GM21390 (cell line): ENCODE measurements around the gene CTAG2.
"Not testable (repeated sequence)": the region's sequence is repeated elsewhere in the genome, so short reads cannot be mapped to it uniquely, and the experiment has no call there.

ENCODE experiments used
- ATAC-seq: cut with Tn5 transposase; IDR thresholded peaks from one replicate; pipeline ENCODE4 v1.9.1; 2021; ENCODE audit not compliant: unreplicated experiment

Gene CTAG2

DNA sequence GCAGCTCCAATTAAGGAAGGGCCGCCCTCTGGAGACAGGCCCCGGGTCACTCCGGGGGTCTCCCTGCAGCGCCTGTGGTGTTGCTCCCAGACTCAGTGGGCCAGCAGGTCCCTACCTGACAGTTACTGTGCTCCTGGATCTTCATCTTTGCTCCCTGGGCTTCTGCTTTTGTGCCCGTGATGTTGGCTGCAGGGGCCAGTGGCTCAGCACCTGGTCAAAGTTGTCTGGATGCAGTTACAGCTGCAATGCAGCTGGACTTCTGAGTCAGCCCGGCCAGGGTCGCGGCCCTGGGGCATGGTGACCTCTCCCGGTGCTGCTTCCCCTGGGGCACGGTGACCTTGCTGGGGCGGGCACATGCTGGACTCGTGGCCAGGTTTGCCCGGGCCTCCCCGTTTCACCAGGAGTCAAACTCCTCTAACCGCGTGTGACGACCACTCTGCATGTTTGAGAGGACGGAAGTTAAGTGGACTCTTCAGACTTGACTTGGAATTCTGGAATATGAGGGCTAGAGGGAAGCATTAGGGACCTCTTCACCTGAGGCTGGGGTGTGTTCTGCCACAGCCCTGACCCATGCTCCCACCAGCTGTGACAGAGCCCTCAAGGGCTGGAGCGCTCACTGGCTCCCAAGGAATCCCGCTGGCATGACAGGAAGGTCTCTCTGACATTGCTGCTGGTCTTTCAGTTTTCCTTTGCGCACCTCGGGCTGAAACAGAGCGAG, 3.7 kb downstream of the CTAG2 start:
- no peak for ATAC-seq

DNA sequence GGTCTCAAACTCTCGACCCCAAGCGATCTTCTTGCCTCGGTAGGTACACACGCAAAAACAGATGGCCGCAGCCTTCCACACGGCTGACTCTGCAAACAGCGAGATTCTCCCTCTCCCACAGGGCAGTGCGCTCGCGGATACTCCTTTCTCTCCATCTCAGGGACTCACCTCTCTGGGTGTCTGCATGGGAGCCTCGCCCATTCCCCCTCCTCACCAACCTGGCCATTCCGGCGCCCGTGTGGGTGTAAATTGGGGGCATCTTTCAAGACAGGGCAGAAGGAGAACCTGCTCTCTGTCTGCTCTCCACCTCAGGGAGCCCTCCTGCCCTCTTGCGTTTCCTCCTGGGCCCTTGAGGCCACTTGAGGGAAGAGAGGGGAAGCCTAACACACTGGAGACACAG, 4.4 kb downstream of the CTAG2 start:
- ATAC-seq, result no peak

DNA sequence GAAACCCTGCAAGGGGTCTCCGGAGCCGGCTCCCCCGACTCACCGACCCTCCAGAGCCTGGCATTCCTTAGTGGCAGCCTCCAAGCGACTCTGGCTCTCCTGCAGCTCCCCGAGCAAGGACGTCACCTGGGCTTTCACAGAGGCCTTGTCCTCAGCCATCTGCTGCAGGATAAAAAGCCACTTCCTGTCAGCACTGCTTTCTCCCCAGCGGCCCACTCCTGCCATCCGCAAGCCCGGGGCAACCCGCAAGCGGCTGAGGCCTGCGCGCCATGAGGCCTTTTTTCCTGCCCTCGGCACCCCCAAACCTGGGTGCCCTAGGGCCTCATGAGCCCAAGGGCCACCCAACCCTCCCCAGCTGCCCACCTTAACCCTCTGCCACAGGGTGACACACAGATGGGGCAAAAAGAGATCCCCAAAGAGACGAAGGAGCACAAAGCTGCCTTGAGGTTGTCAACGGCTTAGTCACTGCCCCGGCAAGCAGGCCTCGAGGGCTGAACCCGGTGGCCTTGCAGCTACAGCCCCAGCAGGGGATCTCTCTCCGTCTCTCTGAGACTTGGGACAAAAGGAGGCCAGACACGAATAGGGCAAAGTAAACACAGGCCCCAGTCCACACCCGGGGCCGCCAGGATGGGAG, 7.5 kb downstream of the CTAG2 start:
- not testable (repeated sequence) for ATAC-seq

- ATAC-seq, result not testable (repeated sequence)
Observed at GRCh38 chrX:154643708-154644107, 9.7 kb downstream of the CTAG2 start.

DNA sequence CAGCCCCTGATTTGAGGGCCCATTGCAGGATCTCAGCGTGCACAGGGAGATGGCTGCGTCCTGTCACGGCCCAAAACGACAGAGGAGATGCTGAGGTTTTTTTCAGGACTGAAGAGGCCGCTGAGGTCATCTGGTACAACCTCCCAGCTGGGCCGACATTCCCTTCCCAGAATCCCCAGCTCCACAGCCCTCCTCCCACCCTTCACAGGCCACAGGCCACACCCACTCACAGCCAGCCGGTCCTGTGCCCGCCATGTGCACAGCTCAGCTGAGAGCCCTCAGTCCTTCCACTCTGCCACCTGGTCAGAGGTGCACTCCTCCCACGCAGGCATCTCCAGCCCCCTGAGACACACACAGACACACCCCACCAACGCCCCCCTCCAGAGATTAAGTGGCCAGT, 11.6 kb downstream of the CTAG2 start:
- ATAC-seq, result not testable (repeated sequence)

DNA sequence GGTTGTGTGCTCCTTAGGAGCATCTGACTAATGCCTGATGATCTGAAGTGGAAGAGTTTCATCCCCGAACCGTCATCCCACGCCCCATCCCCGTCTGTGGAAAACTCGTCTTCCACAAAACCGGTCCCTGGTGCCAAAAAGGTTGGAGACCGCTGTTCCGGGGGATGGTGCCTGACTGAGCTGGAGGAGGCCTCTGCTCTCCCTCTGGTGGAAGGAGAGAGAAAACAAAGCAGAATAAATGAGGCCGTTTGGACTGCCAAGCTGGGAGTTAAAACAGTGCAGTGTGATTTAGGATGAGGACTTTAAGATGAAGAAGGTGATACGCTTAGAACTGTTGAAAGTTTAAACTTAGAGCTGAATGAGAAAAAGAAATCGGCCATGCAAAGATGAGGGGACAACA, 19.7 kb downstream of the CTAG2 start:
- ATAC-seq, result not testable (repeated sequence)

- not testable (repeated sequence) for ATAC-seq
Observed at GRCh38 chrX:154630949-154631348, 22.4 kb downstream of the CTAG2 start.

GRCh38 chrX:154628960-154629359, 24.4 kb downstream of the CTAG2 start:
- not testable (repeated sequence) for ATAC-seq

DNA sequence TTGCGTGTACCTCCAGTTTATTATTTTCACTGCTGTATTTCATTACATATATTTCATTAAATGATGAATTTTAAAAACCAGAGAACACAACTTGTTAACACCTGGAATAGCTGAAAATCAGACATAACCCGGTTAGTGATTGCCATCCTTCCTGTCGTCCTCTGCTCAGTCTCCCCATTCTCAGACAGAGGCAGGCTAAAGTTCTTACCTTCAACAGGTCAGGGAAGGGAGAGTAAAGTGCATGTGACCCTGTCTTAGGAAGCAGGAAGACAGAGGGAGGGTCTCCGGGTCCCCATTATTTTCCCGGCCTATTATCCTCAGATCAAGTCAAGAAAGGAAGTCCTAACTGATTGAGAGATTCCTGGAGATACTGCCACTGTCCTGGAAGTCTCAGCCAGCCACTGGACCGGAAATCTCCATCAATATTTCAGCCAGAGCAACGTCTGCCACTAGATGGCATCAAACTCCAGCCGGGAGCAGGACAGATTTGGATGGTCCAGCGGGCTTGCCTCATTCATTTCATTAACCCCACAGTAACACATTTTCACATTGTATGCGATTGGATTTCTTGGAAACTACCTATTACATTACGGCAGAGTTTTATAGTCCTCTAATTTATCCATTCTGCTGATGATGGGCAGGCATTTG, 32.5 kb downstream of the CTAG2 start:
- ATAC-seq, result not testable (repeated sequence)

- not testable (repeated sequence) for ATAC-seq
Observed at GRCh38 chrX:154619182-154619581, 34.2 kb downstream of the CTAG2 start, which contains the start of gene CTAG1B. TSS of gene CTAG1B (minus strand) at chrX:154619282. CDS start at chrX:154619218, 64 bp downstream.

DNA sequence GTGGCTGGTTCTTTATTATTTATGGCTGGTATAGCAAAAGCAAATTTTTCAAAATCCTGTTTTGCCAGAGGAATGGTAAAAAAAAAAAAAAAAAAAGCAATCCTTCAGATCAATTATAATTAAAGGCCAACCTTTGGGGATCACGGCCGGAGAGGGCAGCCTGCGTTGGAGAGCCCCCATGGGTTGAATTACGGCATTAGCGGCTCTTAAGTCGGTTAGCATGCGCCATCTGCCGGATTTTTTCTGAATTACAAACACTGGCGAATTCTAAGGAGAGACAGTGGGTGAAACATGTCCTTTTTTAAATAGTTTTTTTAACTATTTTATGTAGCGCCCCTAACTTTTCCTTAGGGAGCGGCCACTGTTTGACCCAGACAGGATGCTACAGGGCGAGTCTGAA, 39.8 kb downstream of the CTAG2 start:
- not testable (repeated sequence) for ATAC-seq

DNA sequence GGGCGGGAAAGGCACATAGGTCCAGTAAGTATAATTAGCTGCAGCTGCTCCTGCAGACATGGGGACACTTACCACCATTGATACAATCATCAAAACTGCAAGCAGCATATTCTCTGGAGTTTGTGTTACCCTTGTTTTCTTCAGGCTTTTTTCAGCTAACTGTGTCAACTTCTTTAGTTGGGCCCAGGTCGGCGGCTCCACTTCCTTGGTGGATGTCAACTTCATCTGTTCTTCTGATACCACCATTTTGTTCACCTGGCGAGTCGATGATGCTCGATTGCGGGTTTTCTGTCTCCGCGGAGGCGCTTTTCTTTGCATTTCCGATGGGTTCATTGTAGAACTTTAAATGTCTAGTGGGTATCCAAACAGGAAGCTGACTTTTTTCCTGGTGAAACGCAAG, 42.2 kb downstream of the CTAG2 start:
- ATAC-seq, result not testable (repeated sequence)

- ATAC-seq, result not testable (repeated sequence)
Observed at GRCh38 chrX:154608823-154609222, 44.6 kb downstream of the CTAG2 start.

- not testable (repeated sequence) for ATAC-seq
Observed at GRCh38 chrX:154607976-154608375, 45.4 kb downstream of the CTAG2 start.

- no peak for ATAC-seq
Observed at GRCh38 chrX:154607370-154607769, 46.0 kb downstream of the CTAG2 start.

DNA sequence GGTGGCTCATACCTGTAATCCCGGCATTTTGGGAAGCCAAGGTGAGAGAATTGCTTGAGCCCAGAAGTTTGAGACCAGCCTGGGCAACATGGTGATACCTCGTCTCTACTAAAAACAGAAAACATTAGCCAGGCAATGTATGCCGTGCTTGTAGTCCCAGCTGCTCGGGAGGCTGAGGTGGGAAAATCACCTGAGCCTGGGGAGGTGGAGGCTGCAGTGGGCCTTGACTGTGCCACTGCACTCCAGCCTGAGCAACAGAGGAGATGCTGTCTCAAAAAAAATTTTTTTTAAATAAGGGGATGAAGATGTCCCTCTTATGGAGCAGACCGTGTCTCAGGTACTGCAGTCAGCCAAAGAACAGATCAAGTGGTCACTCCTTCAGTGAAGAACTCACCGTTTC, 47.8 kb downstream of the CTAG2 start:
- ATAC-seq, result no peak

- no peak for ATAC-seq
Observed at GRCh38 chrX:154603438-154604430, 49.6 kb downstream of the CTAG2 start.

DNA sequence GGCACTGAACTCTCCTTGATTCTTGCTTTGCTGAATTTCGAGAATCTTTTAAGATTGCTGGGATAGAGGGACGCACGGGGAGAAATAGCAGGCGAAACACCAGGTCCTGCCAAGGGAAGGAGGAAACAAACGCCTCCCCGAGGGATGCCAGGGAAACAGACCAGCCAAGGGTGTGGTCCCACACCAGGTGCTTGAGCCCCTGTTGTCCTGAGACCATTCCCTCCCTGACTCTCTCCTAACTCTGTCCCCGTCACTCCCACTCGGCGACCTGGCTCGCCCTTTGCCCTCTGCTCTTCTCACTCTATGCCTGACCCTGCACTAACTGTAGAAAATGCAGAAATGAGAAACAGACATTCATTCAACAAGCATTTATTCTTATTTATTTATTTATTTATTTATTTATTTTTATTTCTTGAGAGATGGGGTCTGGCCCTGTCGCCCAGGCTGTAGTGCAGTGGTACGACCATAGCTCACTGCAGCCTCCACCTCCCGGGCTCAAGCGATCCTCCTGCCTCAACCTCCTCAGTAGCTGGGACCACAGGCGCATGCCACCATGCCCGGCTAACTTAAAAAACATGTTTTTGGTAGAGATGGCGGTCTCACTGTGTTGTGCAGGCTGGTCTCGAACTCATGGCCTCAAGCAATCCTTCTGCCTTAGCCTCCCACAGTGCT, 50.5 kb downstream of the CTAG2 start:
- no peak for ATAC-seq

GRCh38 chrX:154602226-154602625, 51.2 kb downstream of the CTAG2 start:
- ATAC-seq, result no peak
